NCI-H146 treated with DMSO at 0.1 percent for 48 hours (cell line): ENCODE results near the gene CCDC146.
"Not testable (repeated sequence)": the region's sequence is repeated elsewhere in the genome, so short reads cannot be mapped to it uniquely, and the experiment has no call there.

ENCODE experiments used
- DNase-seq: peaks from one replicate; lab custom pipeline; 2025; ENCODE audit not compliant: unreplicated experiment; lab: John Stamatoyannopoulos, UW

The CCDC146 gene

GRCh38 chr7:77152232-77152631, 29.8 kb downstream of the CCDC146 start:
- not testable (repeated sequence) for DNase-seq

GRCh38 chr7:77154917-77155464, 32.6 kb downstream of the CCDC146 start:
- DNase-seq = not testable (repeated sequence)

DNA sequence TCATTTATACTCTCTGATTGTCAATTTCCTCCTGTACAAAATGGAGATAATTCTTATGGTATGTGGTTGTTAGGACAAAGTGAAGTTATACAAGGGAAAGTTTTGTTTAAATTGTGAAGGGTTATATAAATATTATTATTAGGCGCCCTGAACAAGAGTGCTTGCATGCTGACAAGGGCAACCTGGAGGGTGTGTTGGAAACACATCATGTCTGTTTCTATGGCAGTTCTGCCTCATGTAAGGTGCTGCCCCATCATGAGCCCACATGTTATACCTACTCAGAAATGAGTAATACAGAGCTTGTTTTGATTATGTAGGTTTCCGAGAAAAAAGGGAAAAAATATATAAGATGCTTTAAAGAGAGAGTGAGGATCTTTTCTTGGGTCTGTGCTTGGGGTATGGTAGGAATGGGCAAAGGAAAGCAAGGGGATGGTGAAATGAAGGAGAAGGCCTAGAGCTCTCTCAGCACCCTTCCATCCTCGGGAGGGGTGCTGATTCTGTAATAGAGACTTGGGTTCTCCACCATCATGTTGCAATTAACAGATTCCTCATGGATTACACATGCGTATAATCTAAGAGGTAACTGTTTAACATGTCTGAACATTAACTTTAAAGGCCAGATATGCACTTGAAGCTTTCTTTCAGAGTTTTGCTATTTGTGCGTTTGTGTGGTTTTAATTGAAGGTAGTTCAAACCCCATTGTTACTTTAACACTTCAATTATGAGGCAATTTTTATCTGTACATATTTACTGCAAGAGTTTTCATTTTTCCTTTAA, 33.4 kb downstream of the CCDC146 start:
- not testable (repeated sequence) for DNase-seq

DNA sequence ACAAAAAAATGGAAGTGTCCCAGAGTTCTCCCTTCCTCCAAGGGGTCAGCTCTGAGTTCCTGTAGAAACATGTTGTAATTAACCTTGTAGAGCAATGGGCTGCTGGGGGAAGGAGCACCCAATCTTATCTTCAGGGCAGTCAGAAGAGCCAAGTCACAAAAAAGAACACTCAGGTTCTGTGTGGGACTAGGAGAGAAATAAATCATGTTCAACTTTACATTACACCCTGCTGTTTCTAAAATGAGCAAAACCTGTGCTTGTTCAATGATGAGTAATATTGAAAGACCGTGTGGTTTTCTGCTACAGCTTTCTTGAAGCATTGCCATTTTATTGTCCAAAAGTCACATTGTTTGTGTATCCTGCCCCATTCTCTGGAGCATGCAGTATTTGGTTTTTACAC, 34.6 kb downstream of the CCDC146 start:
- not testable (repeated sequence) for DNase-seq

DNA sequence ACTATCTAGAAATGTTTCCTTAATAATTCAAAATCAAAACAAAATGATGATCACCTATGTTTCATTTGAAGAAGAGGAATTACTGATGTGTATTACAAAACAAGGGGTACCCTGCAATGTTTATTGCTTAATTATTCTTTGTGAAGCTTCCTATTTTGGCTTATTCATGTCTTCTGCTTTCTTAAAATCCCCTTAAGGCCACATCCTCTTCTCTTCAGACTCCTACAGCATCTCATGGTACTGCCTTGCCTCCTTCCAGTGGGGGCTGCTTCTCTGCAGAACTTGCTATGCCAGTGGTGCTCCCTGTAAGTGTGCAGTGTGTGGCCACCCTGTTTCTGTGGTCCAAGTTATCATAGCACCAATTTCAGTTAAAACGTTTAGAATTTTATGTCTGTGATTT, 35.0 kb downstream of the CCDC146 start:
- no peak for DNase-seq

GRCh38 chr7:77171073-77171472, 48.7 kb downstream of the CCDC146 start:
- DNase-seq = not testable (repeated sequence)

GRCh38 chr7:77172437-77173172, 50.2 kb downstream of the CCDC146 start:
- not testable (repeated sequence) for DNase-seq

DNA sequence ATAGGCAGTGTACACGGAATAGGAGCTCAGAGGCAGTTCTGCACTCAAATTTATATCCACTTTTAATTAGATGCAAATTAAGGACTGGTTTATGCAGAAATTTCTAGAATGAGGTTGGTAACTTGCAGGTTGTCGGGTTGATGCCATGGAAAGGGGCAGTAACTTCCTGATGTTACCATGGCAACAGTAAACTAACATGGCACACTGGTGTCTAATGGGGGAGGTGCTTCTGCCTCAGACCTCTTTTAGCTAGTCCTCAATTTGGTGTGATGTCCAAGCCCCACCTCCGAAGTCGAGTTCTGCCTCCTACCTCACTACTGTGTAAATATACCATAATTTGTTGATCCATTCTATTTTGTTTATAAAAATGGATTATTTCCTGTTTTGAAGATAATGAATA, 52.0 kb downstream of the CCDC146 start:
- not testable (repeated sequence) for DNase-seq

- not testable (repeated sequence) for DNase-seq
Measured at GRCh38 chr7:77175274-77175800, 52.9 kb downstream of the CCDC146 start.

DNA sequence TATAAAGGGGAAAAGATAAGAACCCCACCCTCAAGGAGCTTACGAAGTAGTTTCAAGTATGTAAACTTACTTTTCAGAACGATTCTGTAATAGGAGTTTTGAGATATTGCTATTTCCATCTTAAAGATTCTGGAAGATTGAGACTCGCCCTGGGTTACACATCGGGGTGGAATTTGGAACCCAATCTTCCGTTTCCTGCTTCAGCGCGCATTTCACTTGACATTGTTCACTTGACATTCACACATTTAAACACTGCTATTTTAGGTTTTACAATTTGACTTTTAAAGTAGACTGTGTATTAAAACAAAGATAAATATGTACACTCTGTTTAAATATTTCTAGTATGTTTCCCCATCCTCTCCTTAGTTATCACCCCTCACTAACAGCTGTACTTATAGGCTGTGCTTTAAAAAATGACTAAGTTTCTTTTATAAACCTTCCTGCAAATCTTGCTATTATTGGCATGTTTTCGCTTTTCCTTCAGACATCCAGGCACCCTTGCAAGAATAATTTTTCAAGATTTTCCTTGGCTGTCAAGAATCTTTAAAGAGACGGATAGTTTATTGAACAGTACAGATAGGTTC, 55.0 kb downstream of the CCDC146 start:
- DNase-seq = not testable (repeated sequence)

DNA sequence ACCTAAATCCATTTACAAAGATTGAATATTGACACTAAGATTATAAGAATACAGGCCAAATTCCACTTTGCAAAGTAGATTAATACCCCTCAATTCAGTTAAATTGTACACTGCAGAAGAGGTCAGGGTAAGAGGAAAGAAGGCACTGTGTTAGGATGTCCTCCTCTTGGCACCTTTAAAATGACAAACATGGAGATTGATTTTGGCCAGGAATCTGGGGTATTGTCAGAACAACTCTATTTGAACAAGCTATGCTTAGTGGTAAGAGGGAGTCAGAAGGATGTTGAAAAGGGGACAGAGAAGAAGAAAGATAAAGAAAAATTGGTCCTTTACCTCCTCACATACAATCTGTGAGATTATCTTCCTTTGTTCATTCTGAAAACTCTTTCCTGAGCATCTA, 55.6 kb downstream of the CCDC146 start:
- DNase-seq = not testable (repeated sequence)

GRCh38 chr7:77181015-77181595, 58.7 kb downstream of the CCDC146 start:
- no peak for DNase-seq

DNA sequence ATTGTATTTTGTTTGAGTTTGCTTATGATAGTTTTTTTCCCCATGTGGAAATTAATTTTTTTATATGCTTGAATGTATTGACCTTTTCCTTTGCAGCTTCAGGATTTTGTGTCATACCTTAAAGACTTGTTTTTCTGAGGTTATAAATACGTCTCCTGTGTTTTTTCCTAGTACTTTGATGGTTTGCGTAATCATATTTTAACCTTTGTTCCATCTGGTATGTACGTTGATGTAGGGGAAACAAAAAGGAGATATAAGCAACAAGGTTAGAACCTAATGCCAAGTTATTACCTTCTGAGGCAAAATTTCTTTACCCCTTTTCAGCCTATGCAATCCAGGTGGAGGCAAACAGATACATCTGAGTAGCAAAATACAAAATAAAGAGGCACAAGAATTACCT, 59.3 kb downstream of the CCDC146 start:
- no peak for DNase-seq

DNA sequence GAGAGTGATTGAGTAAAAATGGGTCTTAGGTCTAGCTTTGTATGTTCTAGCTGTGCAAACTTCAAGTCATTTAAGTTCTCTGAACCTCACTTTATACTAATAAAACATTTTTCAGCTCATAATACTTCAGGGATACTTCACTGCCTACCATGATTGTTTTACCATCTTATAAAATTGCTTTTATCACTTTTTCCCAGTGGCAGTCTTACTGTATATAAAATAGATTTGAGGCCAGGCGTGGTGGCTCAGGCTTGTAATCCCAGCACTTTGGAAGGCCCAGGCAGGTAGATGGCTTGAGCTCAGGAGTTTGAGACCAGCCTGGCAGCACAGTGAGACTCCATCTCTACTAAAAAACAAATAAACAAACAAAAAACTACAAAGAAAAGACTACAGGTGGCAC, 59.8 kb downstream of the CCDC146 start:
- no peak for DNase-seq

- no peak for DNase-seq
Measured at GRCh38 chr7:77184463-77184862, 62.0 kb downstream of the CCDC146 start.

- DNase-seq = no peak
Measured at GRCh38 chr7:77184990-77185389, 62.6 kb downstream of the CCDC146 start.

DNA sequence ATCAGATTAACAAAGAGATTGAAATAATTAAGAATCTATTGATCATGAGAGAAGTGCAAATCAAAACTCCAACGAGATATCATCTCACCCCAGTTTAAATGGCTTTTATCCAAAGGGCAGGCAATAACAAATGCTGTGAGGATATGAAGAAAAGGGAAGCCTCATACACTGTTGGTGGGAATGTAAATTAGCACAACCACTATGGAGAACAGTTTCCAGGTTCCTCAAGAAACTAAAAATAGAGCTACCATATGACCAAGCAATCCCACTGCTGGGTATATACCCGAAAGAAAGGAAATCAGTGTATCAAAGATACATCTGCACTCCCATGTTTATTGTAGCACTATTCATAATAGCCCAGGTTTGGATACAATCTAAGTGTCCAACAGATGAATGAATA, 63.5 kb downstream of the CCDC146 start:
- DNase-seq = no peak

DNA sequence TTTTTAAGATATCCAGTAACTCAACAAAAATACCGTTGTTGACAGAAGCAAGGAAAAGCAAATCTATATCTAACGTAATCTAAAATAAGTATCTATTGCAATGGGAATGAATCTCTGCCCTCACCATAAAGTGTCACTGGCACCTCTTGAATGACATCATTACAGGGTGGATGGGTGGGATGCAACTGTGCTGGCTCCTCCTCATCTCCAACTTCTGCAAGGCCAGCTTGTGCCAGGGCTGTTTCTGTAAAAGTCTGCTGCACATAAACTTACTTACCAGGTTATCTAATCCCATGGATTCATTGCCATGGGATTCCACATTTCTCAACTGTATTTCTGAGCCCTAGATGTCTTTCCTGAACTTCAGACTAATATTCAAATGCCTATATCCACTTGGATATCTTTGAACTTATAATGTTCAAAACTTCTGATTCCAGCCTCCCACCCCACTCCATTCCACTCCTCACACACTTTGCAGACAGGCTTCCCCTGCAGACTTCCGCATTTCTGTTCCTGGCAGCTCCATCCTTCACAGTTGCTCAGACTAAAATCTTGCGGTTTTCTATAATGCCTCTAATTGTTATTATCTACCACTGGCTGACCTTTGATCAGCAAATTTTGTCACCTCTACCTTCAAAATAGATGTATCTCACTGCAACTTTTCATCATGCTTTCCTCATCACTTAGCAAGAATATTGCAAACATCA, 66.5 kb downstream of the CCDC146 start:
- DNase-seq = no peak

- no peak for DNase-seq
Measured at GRCh38 chr7:77197141-77197540, 74.7 kb downstream of the CCDC146 start.
